DMS114 treated with DMSO at 0.1 percent for 48 hours (cell line): ENCODE data around the gene PUSL1.
A peak's percentile ranks its signal among the peaks of the same experiment; 100 is the strongest.

Experiments
- DNase-seq: peaks from one replicate; lab custom pipeline; 2025; ENCODE audit not compliant: unreplicated experiment; lab: John Stamatoyannopoulos, UW

PUSL1 gene

DNA sequence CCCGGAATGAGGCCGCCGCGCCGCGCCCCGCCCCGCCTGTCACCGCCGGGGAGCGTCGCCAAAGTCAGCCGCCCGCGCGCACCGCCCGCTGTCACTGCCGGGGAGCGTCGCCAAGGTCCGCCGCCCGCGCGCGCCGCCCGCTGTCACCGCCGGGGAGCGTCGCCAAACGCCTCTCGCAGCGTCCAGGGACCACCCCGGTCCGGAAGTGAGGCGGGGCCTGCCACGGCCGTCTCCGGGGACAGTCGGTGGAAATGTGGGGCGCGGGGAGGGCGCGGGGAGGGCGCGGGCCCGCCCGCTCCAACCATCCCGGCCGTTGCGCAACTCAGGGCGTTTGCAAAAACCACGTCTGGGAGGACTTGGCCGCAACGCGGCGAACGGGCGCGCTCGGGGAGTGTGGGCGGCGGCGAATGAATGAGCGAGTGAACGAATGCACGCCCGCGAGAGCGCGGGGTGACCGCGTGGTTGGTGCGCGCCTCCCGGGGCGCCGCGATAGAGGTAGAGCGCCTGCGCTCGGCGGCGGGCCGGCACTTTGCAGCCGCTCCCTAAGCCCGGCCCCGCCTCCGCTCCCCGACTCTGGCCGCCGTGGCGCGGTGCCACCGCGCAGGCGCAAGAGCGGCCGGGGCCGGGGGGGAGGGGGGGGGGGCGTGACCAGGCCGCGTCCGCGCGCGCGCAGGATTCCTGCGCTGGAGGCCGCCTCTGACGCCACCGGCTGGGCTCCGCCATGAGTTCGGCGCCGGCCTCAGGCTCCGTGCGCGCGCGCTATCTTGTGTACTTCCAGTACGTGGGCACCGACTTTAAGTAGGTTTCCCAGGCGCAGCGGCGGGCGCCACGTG lies at the start of gene PUSL1, which contains the start of gene ACAP3:
Gene PUSL1 (plus strand): TSS at position 675 of the 833 bp plus-strand sequence. CDS start 47 bp downstream, at position 722.
Gene ACAP3 (minus strand): TSS at position 8 of the 833 bp plus-strand sequence. CDS start 115 bp downstream, outside the sequence.
- DNase-seq, result peak; percentile 76

DNA sequence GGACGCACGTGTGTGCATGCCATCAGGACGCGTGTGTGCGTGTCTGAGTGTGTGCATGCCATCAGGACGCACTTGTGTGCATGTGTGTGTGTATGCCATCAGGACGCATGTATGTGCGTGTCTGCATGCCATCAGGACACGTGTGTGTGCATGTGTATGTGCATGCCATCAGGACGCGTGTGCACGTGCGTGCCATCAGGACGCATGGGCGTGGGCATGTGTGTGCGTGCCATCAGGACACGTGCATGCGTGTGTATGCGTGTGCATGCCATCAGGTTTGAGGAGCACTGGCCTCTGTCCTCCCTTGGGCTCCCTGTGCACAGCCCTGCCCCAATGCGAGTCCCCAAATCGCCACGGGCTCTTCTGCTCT lies 49.3 kb upstream of the PUSL1 start:
- DNase-seq, result no peak

GRCh38 chr1:1259540-1259939 lies 48.9 kb upstream of the PUSL1 start:
- DNase-seq, result no peak

GRCh38 chr1:1259951-1260600 lies 48.3 kb upstream of the PUSL1 start:
- no peak for DNase-seq

- no peak for DNase-seq
Measured at GRCh38 chr1:1260843-1261560, 47.4 kb upstream of the PUSL1 start.

GRCh38 chr1:1262071-1262470 lies 46.3 kb upstream of the PUSL1 start:
- DNase-seq, result no peak

GRCh38 chr1:1262758-1263157 lies 45.6 kb upstream of the PUSL1 start:
- no peak for DNase-seq

GRCh38 chr1:1264026-1264425 lies 44.4 kb upstream of the PUSL1 start:
- DNase-seq, result no peak

DNA sequence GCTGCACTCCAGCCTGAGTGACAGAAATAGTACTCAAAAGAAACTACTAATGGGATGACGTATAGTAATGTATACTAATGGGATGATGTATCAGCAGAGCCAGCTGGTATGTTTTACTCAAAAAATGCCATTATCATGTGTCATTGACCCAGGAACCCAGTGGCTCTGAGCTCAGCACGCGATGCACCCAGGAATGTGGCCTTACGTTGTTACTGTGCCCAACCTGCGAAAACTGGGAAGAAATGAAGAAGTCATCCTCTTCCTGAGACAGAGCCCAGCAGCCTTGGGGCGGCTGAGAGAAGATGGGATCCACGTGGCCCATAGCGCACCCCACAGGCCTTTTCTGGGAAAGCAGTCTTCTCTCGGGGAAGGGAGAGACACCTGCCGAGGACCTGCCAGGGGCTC lies 43.5 kb upstream of the PUSL1 start:
- DNase-seq, result no peak

GRCh38 chr1:1267488-1268283 lies 40.7 kb upstream of the PUSL1 start:
- DNase-seq, result no peak

DNA sequence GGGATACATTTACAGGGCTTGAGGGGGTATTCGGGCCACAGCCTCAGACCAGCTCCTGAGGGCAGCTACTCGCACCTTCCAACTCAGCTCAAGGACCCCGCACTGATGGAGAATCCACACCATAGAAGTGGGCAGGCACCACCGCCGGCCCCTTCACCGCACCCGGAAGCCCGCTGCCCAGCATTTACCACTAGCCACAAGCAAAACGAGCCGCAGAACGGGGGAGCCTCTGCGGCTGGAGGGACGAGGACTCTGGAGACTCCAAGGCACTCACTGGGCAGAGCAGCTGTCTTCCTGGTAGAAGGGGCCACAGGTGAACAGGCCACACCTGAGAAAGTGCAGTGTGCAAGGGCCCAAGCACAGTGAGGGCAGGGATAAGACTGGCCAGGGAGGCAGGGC lies 40.1 kb upstream of the PUSL1 start:
- no peak for DNase-seq

DNA sequence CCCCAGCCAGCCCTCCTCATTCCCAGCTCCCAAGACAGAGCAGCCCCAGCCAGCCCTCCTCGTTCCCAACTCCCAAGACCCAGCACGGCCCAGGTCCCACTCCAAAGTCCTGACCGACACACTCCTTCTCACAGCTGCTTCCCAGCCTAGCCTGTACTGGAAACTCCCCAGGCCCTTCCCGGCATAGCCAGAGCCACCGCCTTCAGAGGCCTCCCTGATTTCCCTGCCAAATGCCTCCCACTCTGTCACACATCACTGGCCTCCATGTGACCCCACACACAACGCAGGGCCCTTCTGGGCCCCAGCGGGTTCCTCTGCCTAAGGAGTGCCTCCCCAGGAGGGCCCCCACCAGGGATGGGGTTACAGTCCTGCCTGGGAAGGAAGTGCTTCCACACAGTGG lies 37.6 kb upstream of the PUSL1 start:
- DNase-seq, result no peak

GRCh38 chr1:1272341-1273208 lies 35.8 kb upstream of the PUSL1 start:
- DNase-seq, result no peak

- DNase-seq, result no peak
Measured at GRCh38 chr1:1273209-1273511, 35.2 kb upstream of the PUSL1 start.

GRCh38 chr1:1273512-1274298 lies 34.7 kb upstream of the PUSL1 start, which contains the start of gene UBE2J2:
TSS of gene UBE2J2 (minus strand) at chr1:1273854. CDS start at chr1:1267992, 5,862 bp downstream.
- peak; percentile 76 for DNase-seq

GRCh38 chr1:1274299-1274930 lies 34.0 kb upstream of the PUSL1 start:
- no peak for DNase-seq

- DNase-seq, result no peak
Measured at GRCh38 chr1:1274931-1275431, 33.4 kb upstream of the PUSL1 start.

GRCh38 chr1:1275836-1276235 lies 32.6 kb upstream of the PUSL1 start:
- no peak for DNase-seq

DNA sequence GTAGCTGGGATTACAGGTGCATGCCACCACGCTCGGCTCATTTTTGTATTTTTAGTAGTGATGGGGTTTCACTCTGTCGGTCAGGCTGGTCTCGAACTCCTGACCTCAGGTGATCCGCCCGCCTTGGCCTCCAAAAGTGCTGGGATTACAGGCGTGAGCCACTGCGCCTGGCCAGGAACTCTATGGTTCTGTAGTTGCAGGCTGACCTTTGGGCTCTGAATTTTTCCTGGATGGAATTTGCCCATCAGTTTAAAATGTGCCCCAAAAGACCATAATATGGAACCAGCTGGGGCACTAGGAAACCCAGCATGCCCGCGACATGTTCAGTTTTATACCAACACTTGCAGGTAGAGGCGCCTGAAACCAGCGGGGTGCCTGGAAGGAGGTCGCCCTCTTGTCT lies 29.8 kb upstream of the PUSL1 start:
- DNase-seq, result no peak
